GM12801 (cell line): ENCODE data around the gene SIX3.

ENCODE experiments used
- TF ChIP-seq, protein P1 (sequence below): IDR thresholded peaks from one replicate; pipeline ENCODE4 v1.5.1; 2011; ENCODE audit warnings: control low read depth; ENCODE audit not compliant: insufficient read length; ENCODE audit errors: extremely low read depth

Gene SIX3

DNA sequence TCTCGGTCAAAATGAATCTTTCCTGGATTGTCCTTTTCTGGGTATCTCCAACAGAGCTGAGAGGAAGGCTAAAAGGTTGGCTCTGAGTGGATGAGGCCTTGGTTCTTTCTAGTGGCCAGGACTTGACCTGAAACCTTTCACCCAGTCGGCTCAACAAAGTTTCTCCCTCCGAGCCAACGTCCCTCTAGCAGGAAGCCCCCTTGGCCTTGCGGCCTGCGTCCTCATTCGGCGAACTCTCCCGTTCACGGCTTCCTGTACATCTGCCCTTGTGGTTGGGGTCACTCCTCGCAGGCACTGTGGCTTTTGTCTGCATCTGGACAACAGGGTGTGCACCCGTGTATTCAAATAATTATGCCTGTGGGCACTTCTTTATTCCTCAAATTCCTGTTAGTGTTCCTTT, 9.4 kb upstream of the SIX3 start:
- TF ChIP-seq, protein P1, sequence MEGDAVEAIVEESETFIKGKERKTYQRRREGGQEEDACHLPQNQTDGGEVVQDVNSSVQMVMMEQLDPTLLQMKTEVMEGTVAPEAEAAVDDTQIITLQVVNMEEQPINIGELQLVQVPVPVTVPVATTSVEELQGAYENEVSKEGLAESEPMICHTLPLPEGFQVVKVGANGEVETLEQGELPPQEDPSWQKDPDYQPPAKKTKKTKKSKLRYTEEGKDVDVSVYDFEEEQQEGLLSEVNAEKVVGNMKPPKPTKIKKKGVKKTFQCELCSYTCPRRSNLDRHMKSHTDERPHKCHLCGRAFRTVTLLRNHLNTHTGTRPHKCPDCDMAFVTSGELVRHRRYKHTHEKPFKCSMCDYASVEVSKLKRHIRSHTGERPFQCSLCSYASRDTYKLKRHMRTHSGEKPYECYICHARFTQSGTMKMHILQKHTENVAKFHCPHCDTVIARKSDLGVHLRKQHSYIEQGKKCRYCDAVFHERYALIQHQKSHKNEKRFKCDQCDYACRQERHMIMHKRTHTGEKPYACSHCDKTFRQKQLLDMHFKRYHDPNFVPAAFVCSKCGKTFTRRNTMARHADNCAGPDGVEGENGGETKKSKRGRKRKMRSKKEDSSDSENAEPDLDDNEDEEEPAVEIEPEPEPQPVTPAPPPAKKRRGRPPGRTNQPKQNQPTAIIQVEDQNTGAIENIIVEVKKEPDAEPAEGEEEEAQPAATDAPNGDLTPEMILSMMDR: no peak

DNA sequence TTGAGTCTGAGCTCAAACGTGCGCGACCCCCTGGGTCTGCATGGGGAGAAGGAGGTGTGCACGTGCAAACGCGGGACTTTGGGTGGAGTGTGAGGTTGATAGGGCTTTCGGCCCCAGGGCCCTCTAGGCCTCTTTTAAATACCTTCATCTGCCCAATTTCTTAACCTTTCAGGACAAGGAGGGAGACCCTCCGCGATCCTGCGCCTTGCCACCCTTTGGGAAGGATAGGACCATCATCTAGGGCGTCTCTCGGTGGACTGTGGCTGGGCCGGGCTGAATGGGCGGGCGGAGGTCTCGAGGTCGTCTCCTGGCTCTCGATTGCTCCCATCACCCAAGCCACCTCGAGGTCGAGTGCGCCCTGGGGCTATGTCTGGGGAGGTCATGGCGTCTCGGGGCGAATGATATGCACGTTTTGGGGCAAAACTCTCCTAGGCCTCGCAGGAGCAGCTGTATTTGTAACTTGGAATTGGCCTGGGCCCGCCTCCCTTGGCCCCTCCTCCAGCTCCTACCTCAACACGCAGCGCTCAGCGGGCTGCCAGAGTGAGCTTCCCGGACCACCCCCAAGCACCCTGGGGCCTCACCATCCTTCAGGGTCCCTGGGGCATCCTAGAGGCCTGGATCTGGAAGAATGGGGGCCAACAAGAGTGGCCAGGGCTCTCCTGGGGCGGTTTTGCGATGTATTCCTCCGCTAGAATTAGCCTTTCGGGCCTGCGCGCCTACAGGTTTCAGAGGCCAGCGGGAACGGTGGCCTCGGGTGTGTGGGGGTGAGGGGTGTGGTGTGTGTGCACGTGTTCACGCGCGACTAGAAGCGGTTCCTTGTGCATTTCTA, 8.7 kb upstream of the SIX3 start:
- TF ChIP-seq, protein P1: no peak

DNA sequence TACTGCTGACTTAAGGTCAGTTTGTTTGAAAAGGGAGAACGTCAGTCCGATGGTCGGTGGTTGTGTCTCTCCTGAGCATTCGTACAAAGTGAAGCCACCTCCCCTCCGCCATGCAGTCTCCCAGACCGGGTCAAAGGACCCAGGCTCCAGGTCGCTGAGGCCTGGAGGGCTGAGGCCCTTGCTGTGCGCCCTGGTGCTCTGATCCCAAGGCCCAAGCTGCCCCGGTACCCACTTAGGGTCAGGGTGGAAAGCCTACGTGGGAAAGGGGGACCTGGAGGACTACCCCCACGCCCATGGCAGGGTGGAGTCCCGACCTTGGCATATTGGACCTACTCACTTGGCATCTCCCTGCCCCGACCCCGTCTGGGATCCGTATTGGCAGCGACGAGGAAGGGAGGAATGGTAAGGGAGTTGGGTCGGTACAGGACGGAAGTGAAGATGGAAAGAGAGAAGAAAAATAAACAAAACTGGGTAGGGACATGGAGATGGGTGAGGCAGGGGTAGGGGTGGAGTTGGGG, 8.0 kb upstream of the SIX3 start:
- TF ChIP-seq, protein P1: no peak

DNA sequence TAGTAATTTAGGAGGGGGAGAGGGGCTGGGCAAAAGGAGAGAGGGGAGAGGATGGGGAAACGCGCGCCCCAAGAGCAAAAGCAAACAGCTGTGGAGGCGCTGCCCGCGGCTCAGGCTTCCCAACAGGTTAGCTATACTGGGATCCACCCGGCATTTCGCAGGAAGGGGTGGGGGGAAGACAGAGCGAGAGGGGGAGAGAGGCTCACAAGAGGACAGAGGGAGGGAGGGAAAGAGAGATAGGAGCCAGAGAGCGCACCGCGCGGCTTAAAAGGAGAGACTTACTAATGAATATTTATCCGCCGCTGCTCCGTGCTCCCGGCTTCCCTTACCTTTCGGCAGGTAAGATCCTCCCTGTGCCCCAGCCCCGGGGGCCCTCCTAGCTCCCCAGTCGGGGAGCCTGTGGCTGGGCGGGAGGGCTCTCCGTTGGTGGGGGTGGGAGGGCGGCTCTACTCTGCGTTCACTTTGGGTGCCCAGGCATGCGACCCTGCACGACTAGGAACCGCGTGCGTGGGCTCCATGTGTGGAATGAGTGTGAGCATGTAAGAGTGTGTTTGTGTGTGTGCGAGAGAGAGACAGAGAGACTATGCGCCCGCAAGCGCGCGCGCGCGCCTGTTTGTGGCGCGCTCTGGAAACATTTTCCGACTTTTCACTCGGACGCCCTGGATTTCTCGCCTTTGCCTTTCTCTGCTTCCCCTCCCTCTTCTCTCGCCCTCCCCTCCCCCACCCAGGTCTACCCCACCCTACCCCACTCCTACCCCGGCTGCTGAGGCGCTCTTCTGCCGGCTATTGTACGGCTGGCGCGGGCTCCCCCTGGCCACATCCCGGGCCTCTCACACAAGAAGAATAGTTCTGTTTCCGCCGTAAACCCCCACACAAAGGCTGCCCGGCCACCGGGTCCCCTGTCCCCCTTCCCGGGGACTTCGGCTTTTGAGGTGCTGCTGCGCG, 7.2 kb upstream of the SIX3 start:
- TF ChIP-seq, protein P1: no peak

DNA sequence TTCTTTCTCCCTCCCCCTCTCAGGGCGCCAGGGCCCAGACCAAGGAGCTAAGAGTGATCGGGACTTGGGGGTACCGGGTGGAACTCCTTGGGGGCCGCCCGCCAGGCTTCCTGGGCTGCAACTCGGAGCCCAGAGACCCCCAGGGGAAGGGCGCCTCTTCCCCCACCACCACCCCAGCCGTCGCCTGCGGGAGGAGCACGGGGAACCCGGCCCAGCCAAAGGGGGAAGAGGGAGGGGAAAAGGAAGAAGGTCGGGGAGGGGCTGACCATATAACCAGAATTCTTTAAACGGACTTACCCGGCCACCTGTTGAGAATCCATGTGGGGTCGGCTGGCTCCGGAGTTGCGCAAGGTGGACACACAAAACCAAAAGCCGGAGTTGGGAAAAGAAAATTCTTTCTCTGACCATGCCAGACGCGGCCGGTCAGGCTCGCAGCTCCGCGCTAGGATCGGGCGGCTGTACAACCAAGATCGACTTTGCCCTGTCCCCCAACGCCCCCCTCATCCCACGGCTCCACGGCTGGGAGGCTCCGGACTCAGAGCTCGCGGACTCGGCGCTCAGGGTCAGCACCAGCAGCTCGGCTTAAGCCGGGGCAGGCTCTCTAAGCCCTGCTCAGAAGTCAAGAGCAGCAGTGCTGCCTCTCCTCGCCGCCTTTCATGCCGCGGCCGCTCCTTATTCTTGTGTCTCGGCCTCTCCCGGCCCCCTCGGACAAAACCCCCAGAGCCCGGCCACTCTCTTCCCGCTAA, 6.3 kb upstream of the SIX3 start:
- TF ChIP-seq, protein P1: no peak

DNA sequence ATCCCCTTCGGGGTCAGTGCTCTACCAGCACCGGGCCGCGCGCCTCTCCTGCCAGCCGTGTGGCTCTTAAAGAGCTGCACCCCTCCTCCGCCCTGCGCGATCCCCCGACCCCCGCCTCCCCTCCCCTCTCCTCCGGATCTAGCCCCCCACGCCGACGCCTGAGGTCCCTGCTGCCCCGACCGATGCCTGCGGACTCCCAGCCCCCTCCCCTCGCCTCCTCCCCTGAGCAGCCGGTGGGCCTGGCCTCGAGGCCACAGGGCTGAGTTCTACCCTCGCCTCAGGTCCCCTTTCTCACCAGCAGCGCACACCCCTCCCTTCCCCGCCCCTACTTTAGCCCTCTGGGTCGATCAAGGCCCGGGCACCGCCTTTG, 5.8 kb upstream of the SIX3 start:
- TF ChIP-seq, protein P1: no peak
